ENCODE results near the gene SEC14L6.

DNA sequence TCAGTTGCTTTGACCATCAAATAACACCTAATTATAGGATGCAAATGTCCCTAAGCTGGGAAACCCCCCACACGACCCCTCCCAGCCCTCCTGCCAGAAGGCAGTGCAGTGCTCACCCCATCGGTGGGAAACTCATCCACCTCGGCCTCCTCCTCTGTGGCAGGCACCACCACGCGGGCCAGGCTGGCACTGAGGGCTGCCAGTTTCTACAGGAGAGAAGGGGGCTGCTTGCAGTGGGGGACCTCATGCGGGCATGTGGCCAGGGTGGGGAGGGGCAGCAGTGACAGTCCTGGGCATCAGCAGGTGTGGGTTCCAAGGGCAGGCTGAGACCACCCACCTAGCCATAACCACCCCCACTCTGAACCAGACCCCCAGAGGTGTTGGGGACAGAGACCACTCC lies 34.4 kb upstream of the SEC14L6 start:
- no peak for TF ChIP-seq CTCF (IDR thresholded peaks at IDR 0.05)
- TF ChIP-seq POLR2A (IDR thresholded peaks at IDR 0.05): no peak

Data from lower leg skin (tissue), 3 donors.